ENCODE results near the gene PARN. TPM values are rescaled to one million over a fixed set of nuclear protein-coding genes. Genes with fewer than 3 reads are reported as not detected.

PARN gene
- total and polyA plus RNA-seq, 9 of the 15 experiments (the other 6 are each of a cell fraction or from before 2014, with no cell fraction given) = 9.6 to 51.3 (median 40.4) TPM

DNA sequence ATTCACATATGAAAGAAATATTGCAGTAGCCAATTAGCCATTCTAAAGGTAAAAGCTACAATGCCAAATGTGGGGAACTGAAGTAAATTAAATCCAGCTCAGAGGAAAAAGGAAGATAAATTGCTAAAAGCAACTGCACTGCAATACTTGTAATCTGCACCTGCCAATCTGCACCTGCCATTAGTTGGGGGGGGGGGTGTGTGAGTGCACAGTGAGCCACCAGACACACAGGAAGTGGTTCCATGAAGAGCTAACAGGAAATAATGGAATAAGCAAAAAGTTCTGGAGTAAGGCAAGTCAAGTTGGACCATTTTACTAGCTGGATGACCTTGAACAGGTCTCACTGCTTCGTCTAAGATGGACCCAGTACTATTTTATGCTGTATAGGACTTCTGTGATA is 191.8 kb downstream of the PARN start:
- WGBS (ENCODE audit: insufficient coverage, low coverage, missing lambda C conversion rate) = 67% methylated on average over 1 of the region's 1 CpG
- Histone ChIP-seq H3K9me1 (ENCODE audit: control insufficient read depth, insufficient read depth, low read length) (no peaks in the 10 kb centered on the region), H3K4me1 (replicated peaks in 1 of 2; ENCODE audit: control insufficient read depth in 2 of 2, insufficient read depth in 2 of 2, low read length in 2 of 2) (no peaks in the 10 kb centered on the region), H3K27ac (ENCODE audit: extremely low read depth, low read depth, low read length) (no peak overlapping the region), H3K79me2 (ENCODE audit: control insufficient read depth, insufficient read depth, low read length) (no peaks in the 10 kb centered on the region), H3K9me3 (replicated peaks; ENCODE audit: control insufficient read depth, insufficient read depth, low read depth, low read length) (no peaks in the 10 kb centered on the region), H3K27me3 (ENCODE audit: control insufficient read depth in 2 of 2, insufficient read depth in 2 of 2, low read length in 2 of 2) (no peaks in the 10 kb centered on the region), H2AFZ (ENCODE audit: low read depth, low read length) (no peak overlapping the region), H3K4me3 (no peak overlapping the region), H4K20me1 (replicated peaks; ENCODE audit: control insufficient read depth, insufficient read depth, low read length) (no peaks in the 10 kb centered on the region), H3K36me3 (ENCODE audit: control insufficient read depth, insufficient read depth, low read length) (0 out of 3 replicates have a peak, but pooled peaks cover 3% of the 10 kb centered on the region), H3K4me2 (ENCODE audit: insufficient read depth, low read length) (no peak overlapping the region), H3K9ac (ENCODE audit: insufficient read depth in 1 of 2, low read depth in 2 of 2, low read length in 2 of 2) (no peak overlapping the region)
- DNase-seq (ENCODE audit: extremely low read depth in 1 of 4, low spot score in 3 of 4) (no peak), FAIRE-seq (no peak), ATAC-seq (no peak)
- ChIA-PET CTCF (ENCODE audit: low intra/inter-chr PET ratio) (no interaction called here), POLR2A (no interaction called here)
- TF ChIP-seq, protein P1, sequence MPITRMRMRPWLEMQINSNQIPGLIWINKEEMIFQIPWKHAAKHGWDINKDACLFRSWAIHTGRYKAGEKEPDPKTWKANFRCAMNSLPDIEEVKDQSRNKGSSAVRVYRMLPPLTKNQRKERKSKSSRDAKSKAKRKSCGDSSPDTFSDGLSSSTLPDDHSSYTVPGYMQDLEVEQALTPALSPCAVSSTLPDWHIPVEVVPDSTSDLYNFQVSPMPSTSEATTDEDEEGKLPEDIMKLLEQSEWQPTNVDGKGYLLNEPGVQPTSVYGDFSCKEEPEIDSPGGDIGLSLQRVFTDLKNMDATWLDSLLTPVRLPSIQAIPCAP (CRISPR knock-in tag; IDR thresholded peaks at IDR 0.05; ENCODE audit: borderline replicate concordance) = no peak
- TF ChIP-seq, protein P2, sequence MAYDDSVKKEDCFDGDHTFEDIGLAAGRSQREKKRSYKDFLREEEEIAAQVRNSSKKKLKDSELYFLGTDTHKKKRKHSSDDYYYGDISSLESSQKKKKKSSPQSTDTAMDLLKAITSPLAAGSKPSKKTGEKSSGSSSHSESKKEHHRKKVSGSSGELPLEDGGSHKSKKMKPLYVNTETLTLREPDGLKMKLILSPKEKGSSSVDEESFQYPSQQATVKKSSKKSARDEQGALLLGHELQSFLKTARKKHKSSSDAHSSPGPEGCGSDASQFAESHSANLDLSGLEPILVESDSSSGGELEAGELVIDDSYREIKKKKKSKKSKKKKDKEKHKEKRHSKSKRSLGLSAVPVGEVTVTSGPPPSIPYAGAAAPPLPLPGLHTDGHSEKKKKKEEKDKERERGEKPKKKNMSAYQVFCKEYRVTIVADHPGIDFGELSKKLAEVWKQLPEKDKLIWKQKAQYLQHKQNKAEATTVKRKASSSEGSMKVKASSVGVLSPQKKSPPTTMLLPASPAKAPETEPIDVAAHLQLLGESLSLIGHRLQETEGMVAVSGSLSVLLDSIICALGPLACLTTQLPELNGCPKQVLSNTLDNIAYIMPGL (CRISPR knock-in tag; IDR thresholded peaks at IDR 0.05) = no peak
- TF ChIP-seq MBD1 (CRISPR knock-in tag; IDR thresholded peaks at IDR 0.05) (no peak), GABPA (tag; conservative IDR thresholded peaks at IDR 0.05; ENCODE audit: low read depth) (0 out of 2 replicates have a peak, but pooled peaks have one; percentile 29)
- TF ChIP-seq, protein P3, sequence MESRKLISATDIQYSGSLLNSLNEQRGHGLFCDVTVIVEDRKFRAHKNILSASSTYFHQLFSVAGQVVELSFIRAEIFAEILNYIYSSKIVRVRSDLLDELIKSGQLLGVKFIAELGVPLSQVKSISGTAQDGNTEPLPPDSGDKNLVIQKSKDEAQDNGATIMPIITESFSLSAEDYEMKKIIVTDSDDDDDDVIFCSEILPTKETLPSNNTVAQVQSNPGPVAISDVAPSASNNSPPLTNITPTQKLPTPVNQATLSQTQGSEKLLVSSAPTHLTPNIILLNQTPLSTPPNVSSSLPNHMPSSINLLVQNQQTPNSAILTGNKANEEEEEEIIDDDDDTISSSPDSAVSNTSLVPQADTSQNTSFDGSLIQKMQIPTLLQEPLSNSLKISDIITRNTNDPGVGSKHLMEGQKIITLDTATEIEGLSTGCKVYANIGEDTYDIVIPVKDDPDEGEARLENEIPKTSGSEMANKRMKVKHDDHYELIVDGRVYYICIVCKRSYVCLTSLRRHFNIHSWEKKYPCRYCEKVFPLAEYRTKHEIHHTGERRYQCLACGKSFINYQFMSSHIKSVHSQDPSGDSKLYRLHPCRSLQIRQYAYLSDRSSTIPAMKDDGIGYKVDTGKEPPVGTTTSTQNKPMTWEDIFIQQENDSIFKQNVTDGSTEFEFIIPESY (CRISPR knock-in tag; IDR thresholded peaks at IDR 0.05) = no peak
- intact Hi-C loops (cut with micrococcal nuclease) (no loop called here), in situ Hi-C loops (cut with MboI) (no loop called here)
- BruUV-seq (replicated peaks) = no TSS peak

Measured in K562 (cell line).